OCI-LY7 (cell line): ENCODE results near the gene PTEN. TPM values are rescaled to one million over a fixed set of nuclear protein-coding genes. Genes with fewer than 3 reads are reported as not detected.

ENCODE experiments used
- BruUV-seq: library from RNA; stranded (reverse); fragments of 400-500 nt; replicated peaks from 2 replicates; lab custom pipeline; 2021; lab: Mats Ljungman, UMichigan
- CTCF ChIA-PET: fragments of 300-600 bp; sonication (Branson Sonifier 250); formaldehyde crosslinking; loops from one replicate; lab custom pipeline; 2022; ENCODE audit warnings: antibody characterized with exemption; ENCODE audit not compliant: unreplicated experiment; lab: Charles Lee
- POLR2A ChIA-PET: fragments of 300-600 bp; sonication (Branson Sonifier 250); formaldehyde crosslinking; loops from one replicate; lab custom pipeline; 2022; ENCODE audit warnings: antibody characterized with exemption; lab: Charles Lee
- DNase-seq: peaks from one replicate; pipeline ENCODE4 v3.0.0-alpha.2; 2015; ENCODE audit warnings: low spot score
- H2AFZ ChIP-seq: fragments of 200-600 bp; sonication (generic), shearing (Covaris generic); 2 replicates; pipeline ENCODE4 v1.6.1; 2014; ENCODE audit warnings: mild to moderate bottlenecking, antibody characterized with exemption, low read length, moderate library complexity
- H3K27ac ChIP-seq: fragments of 200-600 bp; sonication (generic); 2 replicates; pipeline ENCODE4 v1.5.1; 2014; ENCODE audit warnings: mixed run types, low read depth, mild to moderate bottlenecking, moderate library complexity, low read length, inconsistent platforms; ENCODE audit not compliant: poor library complexity, severe bottlenecking
- H3K36me3 ChIP-seq: fragments of 200-600 bp; sonication (generic); 2 replicates; pipeline ENCODE4 v1.6.1; 2014; ENCODE audit warnings: mild to moderate bottlenecking, antibody characterized with exemption, low read length, moderate library complexity, mixed read lengths; ENCODE audit not compliant: insufficient read depth
- H3K4me1 ChIP-seq: fragments of 200-600 bp; sonication (generic); 2 replicates; pipeline ENCODE4 v1.5.1; 2014; ENCODE audit warnings: mild to moderate bottlenecking, low read length; ENCODE audit not compliant: insufficient read depth, poor library complexity, severe bottlenecking
- H3K4me2 ChIP-seq: fragments of 200-600 bp; sonication (generic); 2 replicates; pipeline ENCODE4 v1.6.1; 2014; ENCODE audit warnings: mild to moderate bottlenecking, low read length
- H3K4me3 ChIP-seq: fragments of 200-600 bp; sonication (generic); 2 replicates; pipeline ENCODE4 v1.5.1; 2014; ENCODE audit warnings: mild to moderate bottlenecking, low read depth, low read length; ENCODE audit not compliant: poor library complexity, severe bottlenecking
- H3K79me2 ChIP-seq: fragments of 200-600 bp; sonication (generic); 2 replicates; pipeline ENCODE4 v1.6.1; 2016; ENCODE audit warnings: low read depth, mild to moderate bottlenecking, low read length, moderate library complexity, mixed read lengths; ENCODE audit not compliant: insufficient read depth
- H3K9me2 ChIP-seq: fragments of 200-600 bp; sonication (generic); 2 replicates; pipeline ENCODE4 v1.6.1; 2016; ENCODE audit warnings: mild to moderate bottlenecking, low read length, mixed read lengths; ENCODE audit not compliant: insufficient read depth
- H3K9me3 ChIP-seq: fragments of 200-600 bp; sonication (generic); 2 replicates; pipeline ENCODE4 v1.6.1; 2014; ENCODE audit warnings: mild to moderate bottlenecking, mixed run types, low read length, mixed read lengths
- H4K20me1 ChIP-seq: fragments of 200-600 bp; sonication (generic); 2 replicates; pipeline ENCODE4 v1.6.1; 2014; ENCODE audit warnings: mild to moderate bottlenecking, antibody characterized with exemption, low read length, moderate library complexity, mixed read lengths; ENCODE audit not compliant: insufficient read depth
- CTCF ChIP-seq: fragments of 200-600 bp; sonication (generic); conservative IDR thresholded peaks from 2 replicates; pipeline ENCODE4 v1.5.1; 2014; ENCODE audit warnings: mild to moderate bottlenecking, antibody characterized with exemption, low read length, moderate library complexity, mixed read lengths
- EZH2phosphoT487 ChIP-seq: fragments of 200-600 bp; sonication (generic); IDR thresholded peaks from 2 replicates; pipeline ENCODE4 v1.6.1; 2018; ENCODE audit warnings: low read depth, borderline replicate concordance, mild to moderate bottlenecking, mixed run types, antibody characterized with exemption, low read length, moderate library complexity, mixed read lengths
- intact Hi-C: fragments of 100-400 bp; cut with micrococcal nuclease; formaldehyde crosslinking; loops from one replicate; pipeline ENCODE4 v1.10.0; 2022; ENCODE audit not compliant: unreplicated experiment
- total RNA-seq, 2 experiments: library from RNA; depleted of rRNA in 1 of 2; stranded (reverse); fragments of >200 nt in 1 of 2; shearing (Covaris generic) in 1 of 2; gene quantifications; 2 replicates each; pipeline ENCODE4 v1.2.3, GENCODE V29; 2014 to 2022

PTEN gene
- total RNA-seq, 2 experiments from 2014 or later, result 135 to 173 TPM

- H3K36me3 ChIP-seq, result peaks cover 12% of the 10 kb centered on the region; the same call in 1 of the 2 replicates
- TF ChIP-seq CTCF, result no peak
- TF ChIP-seq EZH2phosphoT487, result no peak
- DNase-seq, result no peak
- H3K79me2 ChIP-seq, result no peaks in the 10 kb centered on the region
- no peak overlapping the region for H3K4me3 ChIP-seq
- no peak overlapping the region for H2AFZ ChIP-seq
- H3K27ac ChIP-seq, result no peak overlapping the region
- peaks cover 6% of the 10 kb centered on the region for H3K4me1 ChIP-seq
- no TSS peak for BruUV-seq
- no peaks in the 10 kb centered on the region for H4K20me1 ChIP-seq
- H3K9me3 ChIP-seq, result 0 out of 2 replicates have a peak, but pooled peaks cover 6% of the 10 kb centered on the region
- ChIA-PET CTCF (interaction anchor here (0.5 to 0.6 kb wide), 2 partner anchors 49 to 115 kb away, joined by 3 read pairs; no protein-coding TSS in a partner anchor), POLR2A (interaction anchor here (0.6 to 1.1 kb wide), 3 partner anchors 9 to 584 kb away, joined by 3 read pairs; no protein-coding TSS in a partner anchor)
- intact Hi-C loops, result loop anchor here (5.0 kb wide), 2 partner anchors 136 to 576 kb away; no protein-coding TSS in a partner anchor
- H3K9me2 ChIP-seq, result no peaks in the 10 kb centered on the region
- no peak overlapping the region for H3K4me2 ChIP-seq
Measured at GRCh38 chr10:87976101-87976743, 112.8 kb downstream of the PTEN start.

- Histone ChIP-seq H3K9me2 (no peaks in the 10 kb centered on the region), H3K79me2 (no peaks in the 10 kb centered on the region), H3K36me3 (no peaks in the 10 kb centered on the region), H3K27ac (no peak overlapping the region), H2AFZ (no peak overlapping the region), H3K4me2 (no peak overlapping the region), H4K20me1 (no peaks in the 10 kb centered on the region), H3K4me1 (peaks cover 9% of the 10 kb centered on the region), H3K9me3 (no peaks in the 10 kb centered on the region), H3K4me3 (no peak overlapping the region)
- TF ChIP-seq CTCF (no peak), EZH2phosphoT487 (no peak)
- intact Hi-C loops, result loop anchor here (5.0 kb wide), 2 partner anchors 134 to 574 kb away; no protein-coding TSS in a partner anchor
- no TSS peak for BruUV-seq
- no peak for DNase-seq
- ChIA-PET POLR2A (interaction anchor here (0.5 to 1.5 kb wide), 9 partner anchors 8 to 776 kb away, joined by 3 to 5 read pairs (median 3); partner anchors contain the start of genes KLLN and PTEN), CTCF (no interaction called here)
Measured at GRCh38 chr10:87978166-87978565, 114.7 kb downstream of the PTEN start.

- Histone ChIP-seq H3K36me3 (no peaks in the 10 kb centered on the region), H3K4me2 (no peak overlapping the region), H3K27ac (no peak overlapping the region), H3K79me2 (no peaks in the 10 kb centered on the region), H3K9me2 (no peaks in the 10 kb centered on the region), H3K4me1 (peaks cover 9% of the 10 kb centered on the region), H2AFZ (no peak overlapping the region), H3K9me3 (no peaks in the 10 kb centered on the region), H3K4me3 (no peak overlapping the region), H4K20me1 (no peaks in the 10 kb centered on the region)
- intact Hi-C loops, result loop anchor here (5.0 kb wide), 2 partner anchors 132 to 572 kb away; no protein-coding TSS in a partner anchor
- BruUV-seq, result no TSS peak
- POLR2A ChIA-PET, result interaction anchor here (0.6 kb wide), 1 partner anchor 13 kb away, joined by 4 read pairs; no protein-coding TSS in a partner anchor
- no peak for DNase-seq
- TF ChIP-seq EZH2phosphoT487 (no peak), CTCF (no peak)
- CTCF ChIA-PET, result no interaction called here
Measured at GRCh38 chr10:87979847-87980246, 116.4 kb downstream of the PTEN start.
